Fibroblast of mammary gland (primary cell): ENCODE results near the gene INHA.

Experiments used
- DNase-seq: peaks from one replicate; pipeline ENCODE4 v3.0.0-alpha.2; 2010; ENCODE audit warnings: low read depth
- H3K4me3 ChIP-seq: 2 replicates; pipeline ENCODE4 v1.5.1; 2011; ENCODE audit warnings: low read depth, mild to moderate bottlenecking, low read length, moderate library complexity; ENCODE audit not compliant: control insufficient read depth
- TF ChIP-seq, protein P1 (sequence below): conservative IDR thresholded peaks from 2 replicates; pipeline ENCODE4 v1.5.1; 2011; ENCODE audit warnings: low read depth, low read length, inconsistent platforms; ENCODE audit not compliant: control insufficient read depth, insufficient read depth

Gene INHA

GRCh38 chr2:219570194-219570923, 1.8 kb upstream of the INHA start:
- peak overlapping the region; percentile 53 for H3K4me3 ChIP-seq
- DNase-seq: peak; percentile 14
- TF ChIP-seq, protein P1, sequence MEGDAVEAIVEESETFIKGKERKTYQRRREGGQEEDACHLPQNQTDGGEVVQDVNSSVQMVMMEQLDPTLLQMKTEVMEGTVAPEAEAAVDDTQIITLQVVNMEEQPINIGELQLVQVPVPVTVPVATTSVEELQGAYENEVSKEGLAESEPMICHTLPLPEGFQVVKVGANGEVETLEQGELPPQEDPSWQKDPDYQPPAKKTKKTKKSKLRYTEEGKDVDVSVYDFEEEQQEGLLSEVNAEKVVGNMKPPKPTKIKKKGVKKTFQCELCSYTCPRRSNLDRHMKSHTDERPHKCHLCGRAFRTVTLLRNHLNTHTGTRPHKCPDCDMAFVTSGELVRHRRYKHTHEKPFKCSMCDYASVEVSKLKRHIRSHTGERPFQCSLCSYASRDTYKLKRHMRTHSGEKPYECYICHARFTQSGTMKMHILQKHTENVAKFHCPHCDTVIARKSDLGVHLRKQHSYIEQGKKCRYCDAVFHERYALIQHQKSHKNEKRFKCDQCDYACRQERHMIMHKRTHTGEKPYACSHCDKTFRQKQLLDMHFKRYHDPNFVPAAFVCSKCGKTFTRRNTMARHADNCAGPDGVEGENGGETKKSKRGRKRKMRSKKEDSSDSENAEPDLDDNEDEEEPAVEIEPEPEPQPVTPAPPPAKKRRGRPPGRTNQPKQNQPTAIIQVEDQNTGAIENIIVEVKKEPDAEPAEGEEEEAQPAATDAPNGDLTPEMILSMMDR: no peak

DNA sequence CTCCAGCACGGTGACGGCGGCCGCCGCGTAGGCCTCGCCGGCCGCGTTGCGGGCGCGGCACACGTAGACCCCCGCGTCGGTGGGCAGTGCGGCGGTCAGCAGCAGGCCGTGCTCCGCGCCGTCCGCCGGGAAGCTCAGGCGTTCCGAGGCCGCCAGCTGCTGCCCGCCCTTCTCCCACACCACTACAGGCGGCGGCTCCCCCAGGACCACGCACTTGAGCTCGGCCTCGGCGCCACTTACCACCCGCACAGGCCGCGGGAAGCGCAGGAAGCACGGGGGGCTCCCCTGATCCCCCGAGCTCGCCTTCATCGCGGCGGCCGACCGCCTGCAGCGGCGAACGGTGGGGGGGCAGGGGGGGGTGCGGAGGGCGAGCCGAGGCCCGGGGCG, 1.2 kb upstream of the INHA start:
- DNase-seq: no peak

DNA sequence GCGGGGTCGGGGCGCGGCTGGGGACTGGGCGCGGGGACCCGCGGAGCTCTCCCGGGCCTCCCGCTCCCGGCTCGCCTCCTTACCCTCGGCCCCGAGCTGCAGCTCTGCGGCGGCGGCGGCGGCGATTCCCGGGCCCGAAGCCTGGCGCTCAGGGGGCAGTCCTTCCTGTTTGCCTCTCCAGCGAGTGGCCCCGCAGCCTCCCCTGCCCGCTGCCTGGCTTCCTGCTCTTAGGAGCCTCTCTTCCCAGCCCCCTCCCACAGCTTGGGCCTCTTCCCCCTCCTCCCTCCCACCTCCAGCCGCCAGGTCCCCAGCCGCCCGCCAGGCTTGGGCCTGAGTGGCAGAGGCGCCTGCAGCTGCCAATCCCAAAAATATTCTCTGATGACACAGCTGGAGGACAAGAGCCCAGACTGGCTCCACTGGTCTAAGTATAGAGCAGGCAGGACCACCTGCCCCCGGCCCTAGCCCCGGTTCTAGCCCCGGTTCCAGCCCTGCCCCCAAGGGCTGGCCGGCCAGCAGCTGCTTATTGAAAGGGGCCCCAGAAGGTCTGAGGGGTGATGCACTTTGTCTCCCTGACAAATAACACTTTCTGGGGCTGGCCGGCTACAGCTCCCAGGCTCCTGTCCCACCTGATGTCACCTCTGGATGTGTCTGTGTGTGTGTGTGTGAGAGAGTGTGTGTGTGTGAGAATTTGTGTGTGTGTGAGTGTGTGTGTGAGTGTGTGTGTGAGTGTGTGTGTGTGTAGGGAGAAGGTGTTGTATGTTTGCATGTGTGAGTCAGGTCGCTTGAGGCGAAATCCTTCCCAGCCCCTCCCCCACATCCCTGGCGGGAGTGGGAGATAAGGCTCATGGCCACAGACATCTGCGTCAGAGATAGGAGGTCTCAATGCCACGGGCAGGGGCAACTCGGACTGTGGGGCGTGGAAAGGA, 536 bp upstream of the INHA start, which contains the start of gene OBSL1:
OBSL1 (minus strand) TSS at position 229 of the 926 bp plus-strand sequence. CDS start 307 bp downstream, outside the sequence.
- peak within 1 kb of the TSS; percentile 53 for H3K4me3 ChIP-seq
- TF ChIP-seq, protein P1: no peak

More for the DNA sequence above, 1.2 kb upstream of the INHA start:
- TF ChIP-seq, protein P1: no peak
- peak overlapping the region; percentile 53 for H3K4me3 ChIP-seq

DNA sequence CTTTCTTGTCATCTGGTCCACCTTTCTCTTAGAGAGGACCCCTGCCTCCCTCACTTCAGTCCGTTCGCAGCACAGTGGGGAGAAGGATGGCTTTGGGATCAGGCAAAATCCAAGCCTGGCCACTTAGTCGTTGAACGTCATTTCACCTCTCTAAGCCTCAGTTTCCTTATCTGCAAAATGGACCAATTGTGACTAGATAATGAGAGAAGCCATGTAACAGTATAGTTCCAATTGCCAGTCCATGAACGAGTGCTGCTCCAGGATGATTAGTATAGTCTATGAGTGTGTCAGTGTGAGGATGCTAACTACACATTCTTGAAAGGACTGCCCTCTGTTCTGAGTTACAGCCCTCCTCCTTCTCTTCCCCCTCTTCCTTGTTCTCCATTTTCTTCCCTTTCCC, 1.1 kb downstream of the INHA start:
- TF ChIP-seq, protein P1: no peak
- H3K4me3 ChIP-seq: no peak overlapping the region

More for the DNA sequence above, 536 bp upstream of the INHA start, which contains the start of gene OBSL1:
- peak; percentile 51 for DNase-seq

DNA sequence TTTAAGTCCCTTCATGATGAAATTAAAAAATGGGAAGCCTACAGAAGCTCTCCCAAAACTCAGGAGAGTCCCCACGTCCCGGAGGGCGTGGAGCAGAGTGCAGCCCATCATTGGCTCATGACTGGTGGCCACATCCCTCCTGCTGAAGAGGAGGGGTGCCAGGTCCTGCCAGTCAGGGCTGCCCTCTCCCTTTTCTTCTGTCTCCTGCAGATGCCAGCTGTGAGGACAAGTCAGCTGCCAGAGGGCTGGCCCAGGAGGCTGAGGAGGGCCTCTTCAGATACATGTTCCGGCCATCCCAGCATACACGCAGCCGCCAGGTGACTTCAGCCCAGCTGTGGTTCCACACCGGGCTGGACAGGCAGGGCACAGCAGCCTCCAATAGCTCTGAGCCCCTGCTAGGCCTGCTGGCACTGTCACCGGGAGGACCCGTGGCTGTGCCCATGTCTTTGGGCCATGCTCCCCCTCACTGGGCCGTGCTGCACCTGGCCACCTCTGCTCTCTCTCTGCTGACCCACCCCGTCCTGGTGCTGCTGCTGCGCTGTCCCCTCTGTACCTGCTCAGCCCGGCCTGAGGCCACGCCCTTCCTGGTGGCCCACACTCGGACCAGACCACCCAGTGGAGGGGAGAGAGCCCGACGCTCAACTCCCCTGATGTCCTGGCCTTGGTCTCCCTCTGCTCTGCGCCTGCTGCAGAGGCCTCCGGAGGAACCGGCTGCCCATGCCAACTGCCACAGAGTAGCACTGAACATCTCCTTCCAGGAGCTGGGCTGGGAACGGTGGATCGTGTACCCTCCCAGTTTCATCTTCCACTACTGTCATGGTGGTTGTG, 2.6 kb downstream of the INHA start:
- DNase-seq: no peak
- TF ChIP-seq, protein P1: no peak
- H3K4me3 ChIP-seq: no peak overlapping the region

More for the DNA sequence above, 1.1 kb downstream of the INHA start:
- no peak for DNase-seq

- H3K4me3 ChIP-seq: no peak overlapping the region
- TF ChIP-seq, protein P1: no peak
- DNase-seq: no peak
These were observed 3.7 kb downstream of the INHA start for GRCh38 chr2:219575566-219576504.
